HG03558 (cell line): ENCODE data around the gene ANKRD6.

Experiments
- ATAC-seq: cut with Tn5 transposase; IDR thresholded peaks from one replicate; pipeline ENCODE4 v1.9.1; 2021; ENCODE audit warnings: moderate number of reproducible peaks; ENCODE audit not compliant: unreplicated experiment; ENCODE audit errors: extremely low read depth

ANKRD6 gene

GRCh38 chr6:89412071-89413005, 20.6 kb upstream of the ANKRD6 start, which contains the start of gene RRAGD:
Gene RRAGD (minus strand): TSS chr6:89412273. CDS start chr6:89411993, 280 bp downstream.
- ATAC-seq = peak; percentile 65

GRCh38 chr6:89413006-89413400, 19.9 kb upstream of the ANKRD6 start:
- ATAC-seq = no peak

GRCh38 chr6:89414215-89414614, 18.7 kb upstream of the ANKRD6 start:
- no peak for ATAC-seq

- ATAC-seq = no peak
Measured at GRCh38 chr6:89415185-89415584, 17.8 kb upstream of the ANKRD6 start.

DNA sequence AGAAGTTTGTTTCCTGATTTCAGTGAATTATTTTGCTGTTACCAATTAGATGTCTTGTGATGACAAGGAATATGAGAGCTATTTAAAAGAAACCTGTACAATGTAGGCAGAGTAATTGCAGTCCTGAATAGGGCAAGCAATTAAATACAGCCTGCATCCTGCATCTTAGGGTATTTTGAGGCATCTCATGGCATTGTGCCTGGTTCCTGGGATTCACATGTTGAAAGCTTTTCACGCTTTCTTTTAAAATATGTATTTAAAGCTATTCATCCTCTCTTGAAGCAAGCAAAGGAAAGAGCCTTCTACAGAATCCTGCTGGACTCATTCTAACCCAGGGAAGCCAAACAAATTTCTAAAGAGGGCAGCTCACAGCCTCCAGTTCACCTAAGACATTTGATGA, 16.2 kb upstream of the ANKRD6 start:
- ATAC-seq = no peak

- ATAC-seq = no peak
Measured at GRCh38 chr6:89430201-89430962, 2.6 kb upstream of the ANKRD6 start.

DNA sequence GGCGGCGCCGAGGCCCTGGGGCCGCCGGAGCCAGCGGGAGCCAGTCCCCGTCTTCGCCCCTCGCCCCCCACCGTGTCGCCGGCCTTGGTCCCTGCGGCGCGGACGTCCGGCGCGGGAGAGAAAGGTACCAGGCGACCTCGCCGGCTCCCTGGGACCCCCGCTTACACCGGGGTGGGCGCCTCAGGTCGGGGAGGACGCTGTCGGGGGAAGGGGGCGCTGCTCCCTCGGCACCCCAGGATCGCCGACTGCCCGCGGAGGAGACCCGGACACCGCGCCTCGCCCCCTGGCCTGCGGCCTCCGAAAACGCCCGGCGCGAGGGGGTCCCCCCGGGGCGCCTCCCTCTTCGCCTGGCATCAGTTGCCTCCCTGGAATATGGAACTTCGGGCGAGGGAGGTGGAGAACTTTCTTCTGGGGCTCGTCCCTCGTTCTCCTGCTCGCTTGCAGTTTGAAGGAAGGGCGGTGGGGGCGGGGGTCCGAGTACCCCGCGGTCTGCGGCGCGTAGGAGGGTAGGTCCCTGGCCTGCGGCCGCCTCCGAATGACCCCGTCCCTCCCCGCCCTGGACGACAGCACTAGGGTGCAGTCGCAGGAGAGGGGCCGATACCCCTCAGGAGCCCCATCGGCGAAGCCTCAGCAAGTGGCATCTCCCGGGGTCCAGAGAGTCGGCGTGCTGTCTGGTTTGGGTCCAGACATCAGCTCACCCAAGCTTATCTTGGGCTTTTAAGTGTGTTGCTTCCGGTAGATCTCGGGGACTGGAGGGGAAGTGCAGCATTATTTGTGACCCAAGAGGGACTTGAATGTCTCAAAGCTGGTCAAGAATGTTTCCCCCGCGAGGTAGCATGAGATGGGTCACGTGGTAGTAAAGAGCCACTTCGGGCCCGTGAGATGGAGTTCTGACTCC, 549 bp downstream of the ANKRD6 start:
- no peak for ATAC-seq

GRCh38 chr6:89434150-89434499, 1.2 kb downstream of the ANKRD6 start:
- no peak for ATAC-seq

GRCh38 chr6:89434954-89435353, 2.0 kb downstream of the ANKRD6 start:
- no peak for ATAC-seq

GRCh38 chr6:89436226-89436625, 3.3 kb downstream of the ANKRD6 start:
- ATAC-seq = no peak

DNA sequence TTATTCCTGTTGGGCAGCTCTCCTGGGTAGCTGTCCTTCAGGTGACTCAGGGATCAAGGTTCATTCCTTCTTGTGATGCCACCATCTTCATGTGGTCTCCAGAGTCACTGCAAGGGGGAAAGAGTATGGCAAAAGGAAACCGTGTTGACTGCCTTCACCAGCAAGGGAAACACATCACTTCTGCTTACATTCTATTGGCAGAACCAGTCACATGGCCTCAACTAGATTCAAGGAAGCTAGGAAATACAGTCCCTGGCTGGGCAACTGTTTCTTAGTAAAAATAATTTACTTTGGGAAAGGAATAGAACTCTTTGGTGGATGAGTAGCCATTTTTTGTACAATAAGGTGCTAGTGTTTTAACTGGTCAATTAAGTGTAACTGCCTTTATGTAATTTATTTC, 5.3 kb downstream of the ANKRD6 start:
- no peak for ATAC-seq

- ATAC-seq = no peak
Measured at GRCh38 chr6:89439014-89439413, 6.1 kb downstream of the ANKRD6 start.

- ATAC-seq = no peak
Measured at GRCh38 chr6:89440200-89440599, 7.2 kb downstream of the ANKRD6 start.

DNA sequence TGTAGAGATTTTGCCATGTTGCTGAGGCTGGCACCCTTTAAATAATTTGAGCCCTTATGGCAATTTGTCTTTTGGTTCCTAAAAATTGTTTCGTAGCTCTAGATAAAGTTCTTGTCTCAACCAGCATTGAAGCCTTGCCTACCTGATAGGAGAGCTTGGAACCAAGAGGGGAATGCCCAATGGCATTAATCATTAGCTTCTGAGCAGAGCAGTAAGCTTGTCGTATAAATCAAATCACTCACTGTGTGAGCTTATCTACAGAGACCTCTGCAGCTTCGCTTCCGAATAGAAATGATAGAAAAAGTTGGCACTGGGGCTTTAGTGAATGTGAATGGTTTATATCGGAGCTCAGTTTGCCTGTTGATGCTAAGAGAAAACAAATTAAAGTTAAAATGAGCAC, 10.7 kb downstream of the ANKRD6 start:
- ATAC-seq = no peak

- no peak for ATAC-seq
Measured at GRCh38 chr6:89449193-89449592, 16.2 kb downstream of the ANKRD6 start.

DNA sequence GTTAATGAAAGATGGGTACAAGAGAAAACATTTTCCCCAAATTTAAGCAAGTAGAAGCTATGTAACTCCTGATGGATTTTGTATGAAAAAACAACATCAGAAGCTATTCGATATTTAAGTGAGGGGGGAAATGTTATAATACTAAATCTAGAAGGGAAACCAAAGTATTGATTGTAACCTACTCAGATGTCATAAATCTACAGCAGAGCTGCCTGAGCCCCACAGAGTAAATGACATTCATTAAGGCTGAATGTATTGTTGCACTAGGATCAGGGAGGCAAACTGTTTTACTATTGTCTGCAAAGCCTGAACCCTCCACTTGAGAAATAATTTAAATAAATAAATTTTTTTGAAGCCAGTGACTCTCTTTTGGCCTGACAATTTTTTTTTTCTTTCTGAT, 19.3 kb downstream of the ANKRD6 start:
- ATAC-seq = no peak

- no peak for ATAC-seq
Measured at GRCh38 chr6:89454300-89454699, 21.3 kb downstream of the ANKRD6 start.

- no peak for ATAC-seq
Measured at GRCh38 chr6:89458704-89459103, 25.8 kb downstream of the ANKRD6 start.

DNA sequence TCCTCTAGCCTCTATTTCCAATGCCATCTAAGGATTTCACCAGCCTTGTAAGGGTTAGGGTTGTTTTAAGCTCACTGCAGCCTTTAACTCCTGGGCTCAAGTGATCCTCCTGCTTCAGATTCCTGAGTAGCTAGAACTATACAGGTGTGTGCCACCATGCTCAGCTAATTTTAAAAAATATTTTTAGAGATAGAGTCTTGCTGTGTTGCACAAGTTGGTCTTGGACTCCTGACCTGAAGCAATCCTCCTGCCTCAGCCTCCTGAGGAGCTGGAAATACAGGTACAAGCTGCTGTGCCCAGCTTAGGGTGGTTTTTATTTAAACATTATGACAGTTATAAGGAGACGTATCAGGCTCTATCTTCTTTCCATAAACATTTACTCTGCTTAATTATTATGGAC, 26.5 kb downstream of the ANKRD6 start:
- ATAC-seq = no peak

DNA sequence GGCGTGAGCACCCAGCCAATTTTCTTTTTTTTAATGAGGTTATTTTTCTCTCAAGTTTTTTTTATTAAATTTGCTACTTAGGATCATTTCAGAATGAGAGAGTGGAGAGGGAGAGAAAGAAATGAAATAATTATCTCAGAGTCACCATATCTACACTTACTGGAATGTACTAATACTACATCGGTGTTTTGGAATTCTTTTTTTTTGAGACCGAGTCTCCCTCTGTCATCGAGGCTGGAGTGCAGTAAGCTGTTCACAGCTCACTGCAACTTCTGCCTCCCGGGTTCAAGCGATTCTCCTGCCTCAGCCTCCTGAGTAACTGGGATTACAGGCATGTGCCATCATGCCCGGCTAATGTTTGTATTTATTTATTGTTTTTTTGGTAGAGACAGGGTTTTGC, 27.8 kb downstream of the ANKRD6 start:
- no peak for ATAC-seq
